PC-3 (cell line): ENCODE results near the gene CHST11. TPM values are rescaled to one million over a fixed set of nuclear protein-coding genes. Genes with fewer than 3 reads are reported as not detected.

Source experiments
- ATAC-seq: fragments of 200-7000 bp; cut with Tn5 transposase; 2 replicates; pipeline ENCODE4 v1.9.1; 2020; ENCODE audit warnings: mild to moderate bottlenecking, moderate library complexity
- BruUV-seq: library from RNA; stranded (reverse); fragments of 400-500 nt; replicated peaks from 2 replicates; lab custom pipeline; 2021; lab: Mats Ljungman, UMichigan
- CTCF ChIA-PET: fragments of 300-600 bp; sonication (Branson Sonifier 250); formaldehyde crosslinking; loops from one replicate; lab custom pipeline; 2022; ENCODE audit warnings: antibody characterized with exemption; lab: Charles Lee
- POLR2A ChIA-PET: fragments of 300-600 bp; sonication (Branson Sonifier 250); formaldehyde crosslinking; loops from one replicate; lab custom pipeline; 2022; ENCODE audit warnings: antibody characterized with exemption; ENCODE audit not compliant: unreplicated experiment; lab: Charles Lee
- DNase-seq: peaks from one replicate; pipeline ENCODE4 v3.0.0-alpha.2; 2015
- H2AFZ ChIP-seq: fragments of 300-600 bp; sonication (generic); 2 replicates; pipeline ENCODE4 v1.6.0; 2016; ENCODE audit warnings: antibody characterized with exemption, low read length
- H3F3A ChIP-seq: fragments of 300-600 bp; sonication (generic); one replicate; pipeline ENCODE4 v1.6.0; 2017; ENCODE audit warnings: antibody characterized with exemption, low read length, control low read depth, mild to moderate bottlenecking; ENCODE audit not compliant: unreplicated experiment
- H3K27ac ChIP-seq: fragments of 300-600 bp; sonication (generic); 2 replicates; pipeline ENCODE4 v1.5.1; 2016; ENCODE audit warnings: mild to moderate bottlenecking, low read length
- H3K27me3 ChIP-seq: fragments of 300-600 bp; sonication (generic); 2 replicates; pipeline ENCODE4 v1.6.1; 2016; ENCODE audit warnings: low read length, mixed read lengths
- H3K36me3 ChIP-seq: fragments of 300-600 bp; sonication (generic); 2 replicates; pipeline ENCODE4 v1.6.1; 2016; ENCODE audit warnings: low read depth, mixed run types, low read length, mixed read lengths
- H3K4me1 ChIP-seq: fragments of 300-600 bp; sonication (generic); 2 replicates; pipeline ENCODE4 v1.5.1; 2016; ENCODE audit warnings: low read length; ENCODE audit not compliant: insufficient read depth
- H3K4me2 ChIP-seq: fragments of 300-600 bp; sonication (generic); 2 replicates; pipeline ENCODE4 v1.6.0; 2016; ENCODE audit warnings: low read length
- H3K4me3 ChIP-seq: fragments of 300-600 bp; sonication (generic); 2 replicates; pipeline ENCODE4 v1.5.1; 2016; ENCODE audit warnings: mild to moderate bottlenecking, low read length, mixed read lengths
- H3K79me2 ChIP-seq: fragments of 300-600 bp; sonication (generic); 2 replicates; pipeline ENCODE4 v1.6.1; 2017; ENCODE audit warnings: low read length, mixed read lengths
- H3K9ac ChIP-seq: fragments of 300-600 bp; sonication (generic); 2 replicates; pipeline ENCODE4 v1.6.0; 2016; ENCODE audit warnings: mild to moderate bottlenecking, low read length
- H3K9me2 ChIP-seq: fragments of 300-600 bp; sonication (generic); replicated peaks from 2 replicates; pipeline ENCODE4 v1.6.1; 2016; ENCODE audit warnings: mixed run types, low read length, mixed read lengths
- H3K9me3 ChIP-seq: fragments of 300-600 bp; sonication (generic); 2 replicates; pipeline ENCODE4 v1.6.1; 2016; ENCODE audit warnings: low read length, mixed read lengths
- H4K20me1 ChIP-seq: fragments of 300-600 bp; sonication (generic); 2 replicates; pipeline ENCODE4 v1.6.1; 2016; ENCODE audit warnings: low read length, mixed read lengths
- EZH2 ChIP-seq: fragments of 300-600 bp; sonication (generic); IDR thresholded peaks from one replicate; pipeline ENCODE4 v1.6.1; 2017; ENCODE audit warnings: antibody characterized with exemption, mild to moderate bottlenecking, low read length; ENCODE audit not compliant: unreplicated experiment
- EZH2phosphoT487 ChIP-seq: fragments of 300-600 bp; sonication (generic); IDR thresholded peaks from 2 replicates; pipeline ENCODE4 v1.6.1; 2018; ENCODE audit warnings: mild to moderate bottlenecking, antibody characterized with exemption, low read length, borderline replicate concordance
- intact Hi-C: fragments of 100-400 bp; cut with micrococcal nuclease; formaldehyde crosslinking; loops from 2 replicates; pipeline ENCODE4 v1.9.0; 2023
- total RNA-seq: library from RNA; depleted of rRNA; stranded (reverse); fragments of >200 nt; gene quantifications from 2 replicates; pipeline ENCODE4 v1.2.3, GENCODE V29; 2014
- TF ChIP-seq, protein P1 (sequence below): fragments of 300-600 bp; sonication (generic); conservative IDR thresholded peaks from 2 replicates; pipeline ENCODE4 v1.5.1; 2017; ENCODE audit warnings: antibody characterized with exemption, low read depth, mild to moderate bottlenecking, low read length

CHST11 gene
- total RNA-seq, 1 experiment from 2014 or later = 53.5 TPM

DNA sequence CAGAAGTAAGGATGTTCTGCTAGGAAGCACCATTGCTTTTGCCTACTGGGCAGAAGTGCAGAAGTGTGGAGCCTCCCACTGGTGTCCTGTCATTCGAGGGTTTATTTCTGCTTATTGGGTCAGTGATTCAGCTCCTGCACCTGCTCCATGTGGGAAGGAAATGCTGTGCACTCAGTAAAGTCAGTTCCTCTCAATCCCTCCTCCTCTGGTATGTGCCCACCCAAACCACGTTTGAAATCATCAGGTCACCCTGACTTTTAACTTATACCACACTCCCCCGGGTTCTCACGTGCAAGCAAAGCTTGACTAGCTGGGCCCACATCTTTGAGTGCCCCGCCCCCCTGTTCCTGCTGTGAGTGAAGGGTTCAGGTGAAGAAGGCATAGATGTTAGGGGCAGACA, 223.7 kb downstream of the CHST11 start:
- no TSS peak for BruUV-seq
- ATAC-seq = no peak
- no peaks in the 10 kb centered on the region for H3K9me2 ChIP-seq
- TF ChIP-seq EZH2 (no peak), EZH2phosphoT487 (no peak)
- TF ChIP-seq, protein P1, sequence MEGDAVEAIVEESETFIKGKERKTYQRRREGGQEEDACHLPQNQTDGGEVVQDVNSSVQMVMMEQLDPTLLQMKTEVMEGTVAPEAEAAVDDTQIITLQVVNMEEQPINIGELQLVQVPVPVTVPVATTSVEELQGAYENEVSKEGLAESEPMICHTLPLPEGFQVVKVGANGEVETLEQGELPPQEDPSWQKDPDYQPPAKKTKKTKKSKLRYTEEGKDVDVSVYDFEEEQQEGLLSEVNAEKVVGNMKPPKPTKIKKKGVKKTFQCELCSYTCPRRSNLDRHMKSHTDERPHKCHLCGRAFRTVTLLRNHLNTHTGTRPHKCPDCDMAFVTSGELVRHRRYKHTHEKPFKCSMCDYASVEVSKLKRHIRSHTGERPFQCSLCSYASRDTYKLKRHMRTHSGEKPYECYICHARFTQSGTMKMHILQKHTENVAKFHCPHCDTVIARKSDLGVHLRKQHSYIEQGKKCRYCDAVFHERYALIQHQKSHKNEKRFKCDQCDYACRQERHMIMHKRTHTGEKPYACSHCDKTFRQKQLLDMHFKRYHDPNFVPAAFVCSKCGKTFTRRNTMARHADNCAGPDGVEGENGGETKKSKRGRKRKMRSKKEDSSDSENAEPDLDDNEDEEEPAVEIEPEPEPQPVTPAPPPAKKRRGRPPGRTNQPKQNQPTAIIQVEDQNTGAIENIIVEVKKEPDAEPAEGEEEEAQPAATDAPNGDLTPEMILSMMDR = no peak
- H3K4me1 ChIP-seq = peaks cover 21% of the 10 kb centered on the region
- CTCF ChIA-PET = no interaction called here
- H3K9me3 ChIP-seq = no peaks in the 10 kb centered on the region
- H3K9ac ChIP-seq = no peak overlapping the region
- no peaks in the 10 kb centered on the region for H3F3A ChIP-seq
- POLR2A ChIA-PET = no interaction called here
- no peaks in the 10 kb centered on the region for H3K27me3 ChIP-seq
- no peaks in the 10 kb centered on the region; the same call in 1 of the 2 replicates for H3K79me2 ChIP-seq
- H3K27ac ChIP-seq = no peak overlapping the region
- no peak for DNase-seq
- H3K4me3 ChIP-seq = no peak overlapping the region
- intact Hi-C loops = loop anchor here (1.0 to 5.0 kb wide), 2 partner anchors 197 to 373 kb away; no protein-coding TSS in a partner anchor
- H2AFZ ChIP-seq = no peak overlapping the region
- H4K20me1 ChIP-seq = no peaks in the 10 kb centered on the region
- no peak overlapping the region for H3K4me2 ChIP-seq
- no peaks in the 10 kb centered on the region for H3K36me3 ChIP-seq

DNA sequence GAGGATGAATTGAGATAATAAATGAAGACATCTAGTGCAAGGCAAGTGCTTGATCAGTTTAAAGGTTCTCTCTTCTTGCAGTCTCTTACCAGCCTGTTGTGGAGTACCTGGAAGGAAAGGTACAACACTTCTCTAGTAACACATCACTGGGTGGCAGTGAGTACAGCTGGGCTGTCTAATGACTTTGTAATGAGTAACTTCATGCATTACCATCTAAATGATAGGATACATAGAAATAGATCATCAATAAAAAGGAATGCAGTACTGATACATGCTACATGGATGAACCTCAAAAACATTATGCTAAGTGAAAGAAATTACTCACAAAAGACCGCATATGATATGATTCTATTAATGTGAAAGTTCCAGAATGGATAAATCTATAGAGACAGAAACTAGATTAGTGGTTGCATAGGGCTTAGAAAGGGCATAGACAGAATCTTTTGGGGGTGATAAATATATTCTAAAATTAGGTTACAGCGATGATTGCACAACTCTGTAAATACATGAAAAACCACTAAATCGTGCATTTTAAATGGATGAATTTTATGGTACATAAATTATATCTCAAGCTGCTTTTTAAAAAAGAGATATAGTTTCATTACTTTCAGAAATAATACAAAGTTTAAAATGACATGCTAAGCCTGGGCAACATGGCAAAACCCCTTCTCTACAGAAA, 224.4 kb downstream of the CHST11 start:
- H3F3A ChIP-seq = no peaks in the 10 kb centered on the region
- H3K27me3 ChIP-seq = no peaks in the 10 kb centered on the region
- H3K4me2 ChIP-seq = no peak overlapping the region
- no TSS peak for BruUV-seq
- H3K79me2 ChIP-seq = no peaks in the 10 kb centered on the region; the same call in 1 of the 2 replicates
- no peak overlapping the region for H3K4me3 ChIP-seq
- ATAC-seq = no peak
- H3K9me3 ChIP-seq = no peaks in the 10 kb centered on the region
- no peak overlapping the region for H3K9ac ChIP-seq
- H3K36me3 ChIP-seq = no peaks in the 10 kb centered on the region
- CTCF ChIA-PET = no interaction called here
- POLR2A ChIA-PET = no interaction called here
- H2AFZ ChIP-seq = no peak overlapping the region
- no peaks in the 10 kb centered on the region for H3K9me2 ChIP-seq
- H4K20me1 ChIP-seq = no peaks in the 10 kb centered on the region
- H3K27ac ChIP-seq = no peak overlapping the region
- TF ChIP-seq EZH2 = no peak
- TF ChIP-seq, protein P1 = no peak
- no peak for TF ChIP-seq EZH2phosphoT487
- intact Hi-C loops = loop anchor here (5.0 kb wide), 1 partner anchor 196 kb away; no protein-coding TSS in a partner anchor
- peaks cover 25% of the 10 kb centered on the region for H3K4me1 ChIP-seq
- no peak for DNase-seq

DNA sequence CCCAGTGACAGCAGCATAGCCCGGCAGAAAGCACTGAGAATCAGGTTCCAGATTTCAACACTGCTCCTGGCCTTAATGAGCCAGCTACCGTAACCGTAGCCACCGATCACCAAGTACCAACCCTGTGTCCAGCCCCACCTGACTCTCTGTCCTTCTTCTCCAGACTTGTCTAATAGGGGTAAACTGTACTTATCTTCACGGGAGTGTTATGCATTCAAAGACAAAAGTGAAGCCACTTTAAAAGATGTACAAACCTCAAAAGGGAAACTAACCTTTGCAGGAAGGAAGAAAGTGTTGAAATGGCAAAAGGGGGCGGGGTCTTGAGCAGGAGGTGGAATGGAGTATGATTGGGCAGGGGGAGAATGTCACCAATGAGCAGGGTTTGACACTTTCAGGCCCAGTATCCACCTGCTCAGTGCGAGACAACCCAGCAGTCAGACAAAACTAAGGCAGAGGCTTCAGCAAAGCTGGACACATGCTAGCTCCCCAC, 226.1 kb downstream of the CHST11 start:
- Histone ChIP-seq H3K9me2 (no peaks in the 10 kb centered on the region), H3K9ac (no peak overlapping the region), H3K27me3 (no peaks in the 10 kb centered on the region), H2AFZ (no peak overlapping the region), H3F3A (no peaks in the 10 kb centered on the region), H3K79me2 (no peaks in the 10 kb centered on the region; the same call in 1 of the 2 replicates), H3K4me3 (no peak overlapping the region), H3K4me1 (peaks cover 18% of the 10 kb centered on the region), H3K9me3 (no peaks in the 10 kb centered on the region), H3K36me3 (no peaks in the 10 kb centered on the region), H3K27ac (no peak overlapping the region), H4K20me1 (no peaks in the 10 kb centered on the region), H3K4me2 (no peak overlapping the region)
- ATAC-seq (no peak), DNase-seq (no peak)
- no TSS peak for BruUV-seq
- no peak for TF ChIP-seq EZH2
- TF ChIP-seq EZH2phosphoT487 = no peak
- TF ChIP-seq, protein P1 = no peak
- ChIA-PET CTCF (no interaction called here), POLR2A (no interaction called here)
- intact Hi-C loops = loop anchor here (5.0 kb wide), 1 partner anchor 194 kb away; no protein-coding TSS in a partner anchor
